A673 (cell line): ENCODE results near the gene SEC23IP. TPM values are rescaled to one million over a fixed set of nuclear protein-coding genes. Genes with fewer than 3 reads are reported as not detected.

Experiments
- BruUV-seq: library from RNA; stranded (reverse); fragments of 400-500 nt; replicated peaks from 2 replicates; lab custom pipeline; 2021; lab: Mats Ljungman, UMichigan
- CTCF ChIA-PET: fragments of 300-600 bp; sonication (Branson Sonifier 250); formaldehyde crosslinking; loops from one replicate; lab custom pipeline; 2022; ENCODE audit warnings: antibody characterized with exemption; lab: Charles Lee
- POLR2A ChIA-PET: fragments of 300-600 bp; sonication (Branson Sonifier 250); formaldehyde crosslinking; loops from one replicate; lab custom pipeline; 2022; ENCODE audit warnings: antibody characterized with exemption; ENCODE audit not compliant: low non-redundant PET; lab: Charles Lee
- DNase-seq: peaks from one replicate; pipeline ENCODE4 v3.0.0-alpha.2; 2015; ENCODE audit warnings: low spot score
- H3K27ac ChIP-seq: fragments of 200-600 bp; sonication (generic); 2 replicates; pipeline ENCODE4 v1.5.1; 2016; ENCODE audit warnings: mixed run types, low read depth, mild to moderate bottlenecking, mixed read lengths, antibody characterized with exemption, low read length; ENCODE audit not compliant: poor library complexity, severe bottlenecking
- H3K27me3 ChIP-seq: fragments of 200-600 bp; sonication (generic); replicated peaks from 2 replicates; pipeline ENCODE4 v1.6.1; 2017; ENCODE audit warnings: mixed run types, low read depth, mild to moderate bottlenecking, mixed read lengths, antibody characterized with exemption, low read length; ENCODE audit not compliant: insufficient read depth, poor library complexity
- H3K36me3 ChIP-seq: fragments of 200-600 bp; sonication (generic); 2 replicates; pipeline ENCODE4 v1.6.1; 2016; ENCODE audit warnings: mixed run types, mild to moderate bottlenecking, mixed read lengths, antibody characterized with exemption, low read length; ENCODE audit not compliant: insufficient read depth, poor library complexity, severe bottlenecking
- H3K4me1 ChIP-seq: fragments of 200-600 bp; sonication (generic); 2 replicates; pipeline ENCODE4 v1.6.1; 2017; ENCODE audit warnings: mixed run types, mild to moderate bottlenecking, mixed read lengths, antibody characterized with exemption, low read length; ENCODE audit not compliant: insufficient read depth, poor library complexity, severe bottlenecking
- H3K4me3 ChIP-seq: fragments of 200-600 bp; sonication (generic); 2 replicates; pipeline ENCODE4 v1.5.1; 2016; ENCODE audit warnings: low read depth, mixed run types, mild to moderate bottlenecking, mixed read lengths, low read length; ENCODE audit not compliant: poor library complexity, severe bottlenecking
- H3K9me3 ChIP-seq: fragments of 200-600 bp; sonication (generic); 2 replicates; pipeline ENCODE4 v1.6.1; 2016; ENCODE audit warnings: mixed run types, low read depth, mild to moderate bottlenecking, mixed read lengths, antibody characterized with exemption, low read length; ENCODE audit not compliant: poor library complexity, severe bottlenecking
- CTCF ChIP-seq: fragments of 300-800, 200-600 bp; sonication (generic); conservative IDR thresholded peaks from 2 replicates; pipeline ENCODE4 v1.5.1; 2017; ENCODE audit warnings: low read depth, mild to moderate bottlenecking, antibody characterized with exemption, low read length, moderate library complexity, mixed read lengths
- EZH2 ChIP-seq: fragments of 200-600 bp; sonication (generic); IDR thresholded peaks from 2 replicates; pipeline ENCODE4 v1.6.1; 2017; ENCODE audit warnings: borderline replicate concordance, low read depth, mild to moderate bottlenecking, mixed read lengths, antibody characterized with exemption, low read length; ENCODE audit not compliant: poor library complexity, severe bottlenecking
- intact Hi-C: fragments of 100-400 bp; cut with micrococcal nuclease; formaldehyde crosslinking; loops from one replicate; pipeline ENCODE4 v1.10.0; 2022; ENCODE audit not compliant: unreplicated experiment
- total RNA-seq: library from RNA; stranded (reverse); gene quantifications from 2 replicates; pipeline ENCODE4 v1.2.3, GENCODE V29; 2021

The SEC23IP gene
- total RNA-seq, 1 experiment from 2014 or later, result 78.6 TPM

- no peak for TF ChIP-seq EZH2
- TF ChIP-seq CTCF, result no peak
- Histone ChIP-seq H3K4me1 (no peaks in the 10 kb centered on the region), H3K27me3 (no peaks in the 10 kb centered on the region), H3K4me3 (no peak overlapping the region), H3K9me3 (no peaks in the 10 kb centered on the region), H3K36me3 (peaks cover 28% of the 10 kb centered on the region), H3K27ac (no peak overlapping the region)
- DNase-seq, result no peak
- intact Hi-C loops, result no loop called here
- BruUV-seq, result no TSS peak
- POLR2A ChIA-PET, result no interaction called here
- CTCF ChIA-PET, result no interaction called here
Measured at GRCh38 chr10:119940487-119940886, 48.0 kb downstream of the SEC23IP start.

- ChIA-PET POLR2A (no interaction called here), CTCF (no interaction called here)
- Histone ChIP-seq H3K36me3 (peaks cover 20% of the 10 kb centered on the region), H3K9me3 (no peaks in the 10 kb centered on the region), H3K27me3 (no peaks in the 10 kb centered on the region), H3K4me3 (no peak overlapping the region), H3K4me1 (no peaks in the 10 kb centered on the region), H3K27ac (no peak overlapping the region)
- BruUV-seq, result no TSS peak
- TF ChIP-seq CTCF (no peak), EZH2 (no peak)
- intact Hi-C loops, result no loop called here
- DNase-seq, result no peak
Measured at GRCh38 chr10:119942973-119943372, 50.4 kb downstream of the SEC23IP start.

GRCh38 chr10:119945805-119946204, 53.3 kb downstream of the SEC23IP start:
- intact Hi-C loops, result no loop called here
- BruUV-seq, result no TSS peak
- Histone ChIP-seq H3K27me3 (no peaks in the 10 kb centered on the region), H3K4me3 (no peak overlapping the region), H3K9me3 (no peaks in the 10 kb centered on the region), H3K4me1 (no peaks in the 10 kb centered on the region), H3K36me3 (peaks cover 17% of the 10 kb centered on the region), H3K27ac (no peak overlapping the region)
- ChIA-PET POLR2A (no interaction called here), CTCF (no interaction called here)
- no peak for DNase-seq
- TF ChIP-seq EZH2, result no peak
- no peak for TF ChIP-seq CTCF
